Fibroblast of lung (primary cell): ENCODE data around the gene ZNF835.

Experiments used
- CTCF ChIP-seq, 2 donors: IDR thresholded peaks in 1 of 2; conservative IDR thresholded peaks in 1 of 2; 1 replicate in 1 of 2; 2 replicates in 1 of 2; pipeline ENCODE4 v1.5.1; 2011 to 2012; ENCODE audit warnings: low read length in 2 of 2, control low read depth in 1 of 2, inconsistent platforms in 1 of 2, low read depth in 1 of 2, mild to moderate bottlenecking in 1 of 2
- EZH2 ChIP-seq: IDR thresholded peaks from 2 replicates; pipeline ENCODE4 v1.5.1; 2012; ENCODE audit warnings: low read length, control low read depth, mild to moderate bottlenecking; ENCODE audit errors: missing control alignments

GRCh38 chr19:56671613-56671994 lies at the start of gene ZNF835:
- no peak for TF ChIP-seq CTCF (conservative IDR thresholded peaks at IDR 0.05 in 1 of 2, IDR thresholded peaks at IDR 0.05 in 1 of 2; ENCODE audit: low read depth in 1 of 2, low read length in 2 of 2)
- TF ChIP-seq EZH2: no peak
